Vagina (tissue), 2 donors: ENCODE measurements around the gene PLAAT5. TPM values are rescaled to one million over a fixed set of nuclear protein-coding genes. Genes with fewer than 3 reads are reported as not detected.
A peak's percentile ranks its signal among the peaks of the same experiment; 100 is the strongest.

Experiments used
- DNase-seq, 2 donors: peaks; one replicate each; pipeline ENCODE4 v3.0.0-alpha.2; 2017; ENCODE audit errors: extremely low spot score in 2 of 2
- H3K27ac ChIP-seq: fragments of 200-600 bp; sonication (generic); one replicate; pipeline ENCODE4 v1.5.1; 2019
- H3K27me3 ChIP-seq: fragments of 200-600 bp; sonication (generic); one replicate; pipeline ENCODE4 v1.5.1; 2019
- H3K36me3 ChIP-seq, 2 donors: fragments of 200-600 bp; sonication (generic); one replicate each; pipeline ENCODE4 v1.5.1; 2017 to 2019
- H3K4me1 ChIP-seq: fragments of 200-600 bp; sonication (generic); one replicate; pipeline ENCODE4 v1.5.1; 2019
- H3K4me3 ChIP-seq, 2 donors: fragments of 200-600 bp; sonication (generic); 1 replicate in 1 of 2; 2 replicates in 1 of 2; pipeline ENCODE4 v1.5.1; 2016 to 2019
- H3K9me3 ChIP-seq: fragments of 200-600 bp; sonication (generic); one replicate; pipeline ENCODE4 v1.5.1; 2019
- CTCF ChIP-seq, 3 experiments: fragments of 450-650 bp in 2 of 3; fragments of 200-600 bp in 1 of 3; sonication (generic) in 1 of 3; IDR thresholded peaks; one replicate each; pipeline ENCODE4 v1.5.1; 2017 to 2019; ENCODE audit warnings: antibody characterized with exemption in 3 of 3, mild to moderate bottlenecking in 2 of 3, moderate library complexity in 2 of 3
- POLR2A ChIP-seq, 2 donors: fragments of 450-650 bp; IDR thresholded peaks; one replicate each; pipeline ENCODE4 v1.6.1; 2017; ENCODE audit warnings: antibody characterized with exemption in 2 of 2, mild to moderate bottlenecking in 2 of 2, moderate library complexity in 2 of 2
- POLR2AphosphoS5 ChIP-seq, 2 donors: sonication (generic); formaldehyde crosslinking; IDR thresholded peaks; one replicate each; pipeline ENCODE4 v1.9.0; 2017; ENCODE audit warnings: antibody characterized with exemption in 2 of 2, mild to moderate bottlenecking in 2 of 2, low read depth in 1 of 2; ENCODE audit not compliant: insufficient read depth in 1 of 2
- intact Hi-C: fragments of 100-400 bp; cut with DNase I; formaldehyde crosslinking; loops from one replicate; pipeline ENCODE4 v1.15.1; 2023
- total RNA-seq: library from RNA; depleted of rRNA; stranded (reverse); fragments of >200 nt; gene quantifications from one replicate; pipeline ENCODE4 v1.2.3, GENCODE V29; 2016

PLAAT5 gene
- total RNA-seq: 0.74 TPM

- H3K27me3 ChIP-seq: no peaks in the 10 kb centered on the region
- peak within 1 kb of the TSS; percentile 57 for H3K27ac ChIP-seq
- no peaks in the 10 kb centered on the region for H3K36me3 ChIP-seq
- intact Hi-C loops: no loop called here
- DNase-seq: no peak
- peaks cover 22% of the 10 kb centered on the region for H3K4me1 ChIP-seq
- TF ChIP-seq CTCF (IDR thresholded peaks at IDR 0.05) (no peak), POLR2AphosphoS5 (IDR thresholded peaks at IDR 0.05; ENCODE audit: insufficient read depth in 1 of 2, low read depth in 1 of 2) (no peak), POLR2A (IDR thresholded peaks at IDR 0.05) (no peak)
- H3K9me3 ChIP-seq: no peaks in the 10 kb centered on the region
- peak within 1 kb of the TSS; percentile 50 to 57 for H3K4me3 ChIP-seq
Observed at GRCh38 chr11:63490551-63491239, at the start of gene PLAAT5. TSS of gene PLAAT5 (minus strand) at chr11:63491167. CDS start at chr11:63491034, 133 bp downstream.

GRCh38 chr11:63537293-63538101 lies 46.5 kb upstream of the PLAAT5 start:
- H3K4me1 ChIP-seq: peaks cover 31% of the 10 kb centered on the region
- no peak for DNase-seq
- H3K4me3 ChIP-seq: peak overlapping the region; percentile 45 to 63
- intact Hi-C loops: no loop called here
- TF ChIP-seq POLR2AphosphoS5 (IDR thresholded peaks at IDR 0.05; ENCODE audit: insufficient read depth in 1 of 2, low read depth in 1 of 2) (peak in 1 of 2 donors; percentile 40), POLR2A (IDR thresholded peaks at IDR 0.05) (no peak)
- H3K36me3 ChIP-seq: no peaks in the 10 kb centered on the region
- H3K27ac ChIP-seq: peak overlapping the region; percentile 84
- H3K9me3 ChIP-seq: no peaks in the 10 kb centered on the region
- H3K27me3 ChIP-seq: no peaks in the 10 kb centered on the region

GRCh38 chr11:63536669-63537292 lies 45.8 kb upstream of the PLAAT5 start, which contains the start of gene PLAAT4:
TSS of gene PLAAT4 (plus strand) at chr11:63536808. CDS start at chr11:63536869, 61 bp downstream.
- Histone ChIP-seq H3K27ac (peak within 1 kb of the TSS; percentile 84), H3K27me3 (no peaks in the 10 kb centered on the region), H3K4me1 (peaks cover 32% of the 10 kb centered on the region), H3K36me3 (no peaks in the 10 kb centered on the region), H3K9me3 (no peaks in the 10 kb centered on the region), H3K4me3 (peak within 1 kb of the TSS; percentile 45 to 63)
- intact Hi-C loops: no loop called here
- TF ChIP-seq CTCF (IDR thresholded peaks at IDR 0.05) (no peak), POLR2AphosphoS5 (IDR thresholded peaks at IDR 0.05; ENCODE audit: insufficient read depth in 1 of 2, low read depth in 1 of 2) (peak in 1 of 2 donors; percentile 28)
- DNase-seq: no peak

GRCh38 chr11:63535734-63536133 lies 44.8 kb upstream of the PLAAT5 start:
- Histone ChIP-seq H3K9me3 (no peaks in the 10 kb centered on the region), H3K27ac (peak overlapping the region; percentile 84)
- intact Hi-C loops: no loop called here

More at GRCh38 chr11:63535734-63536133, 44.8 kb upstream of the PLAAT5 start:
- Histone ChIP-seq H3K4me1 (peaks cover 39% of the 10 kb centered on the region), H3K36me3 (no peaks in the 10 kb centered on the region), H3K27me3 (no peaks in the 10 kb centered on the region), H3K4me3 (no peak overlapping the region)
- no peak for DNase-seq
- TF ChIP-seq CTCF (IDR thresholded peaks at IDR 0.05): no peak
- TF ChIP-seq POLR2AphosphoS5 (IDR thresholded peaks at IDR 0.05; ENCODE audit: insufficient read depth in 1 of 2, low read depth in 1 of 2): no peak
- no peak for TF ChIP-seq POLR2A (IDR thresholded peaks at IDR 0.05)
